ENCODE measurements around the gene TKT. TPM values are rescaled to one million over a fixed set of nuclear protein-coding genes. Genes with fewer than 3 reads are reported as not detected.

The TKT gene
- polyA plus RNA-seq, 1 donor from 2014 or later: 194 TPM

DNA sequence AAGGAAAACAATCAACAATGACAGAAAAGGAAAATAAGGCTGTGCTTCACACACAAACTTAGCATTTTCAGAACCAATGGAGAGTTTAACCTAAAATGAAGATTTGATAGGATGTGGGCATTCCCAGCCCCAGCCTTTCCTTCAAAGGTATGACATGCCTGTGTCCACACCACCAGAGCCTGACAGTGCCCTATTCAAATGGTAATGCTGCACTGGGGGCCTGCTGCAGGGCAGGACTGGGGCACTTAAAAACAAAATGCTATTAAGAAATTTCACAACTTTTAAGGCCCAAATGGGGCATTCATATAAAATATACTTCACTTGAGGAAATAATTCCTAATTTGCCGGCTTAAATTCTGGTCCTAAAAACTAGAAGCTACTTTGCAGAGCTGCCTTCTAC lies 30.9 kb upstream of the TKT start:
- H3K9me3 ChIP-seq (ENCODE audit: low read length): no peaks in the 10 kb centered on the region
- H3F3A ChIP-seq (ENCODE audit: insufficient read depth, low read length, poor library complexity, severe bottlenecking): no peaks in the 10 kb centered on the region
- no peak overlapping the region for H3K4me2 ChIP-seq (ENCODE audit: low read length)
- H3K27me3 ChIP-seq (ENCODE audit: insufficient read depth, low read depth, low read length): no peaks in the 10 kb centered on the region
- no peak overlapping the region for H3K27ac ChIP-seq (ENCODE audit: low read length)
- no peak overlapping the region for H3K4me3 ChIP-seq (ENCODE audit: low read length)
- no peak overlapping the region for H2AFZ ChIP-seq (ENCODE audit: low read depth, low read length)
- no peaks in the 10 kb centered on the region for H4K20me1 ChIP-seq (ENCODE audit: insufficient read depth)
- TF ChIP-seq POLR2AphosphoS5 (IDR thresholded peaks at IDR 0.05) (no peak), RAD21 (conservative IDR thresholded peaks at IDR 0.05) (no peak), SMC3 (conservative IDR thresholded peaks at IDR 0.05; ENCODE audit: poor library complexity) (no peak)
- H3K9ac ChIP-seq (ENCODE audit: low read length): no peak overlapping the region
- peaks cover 15% of the 10 kb centered on the region for H3K36me3 ChIP-seq (ENCODE audit: insufficient read depth, low read length)
- H3K9me2 ChIP-seq (ENCODE audit: insufficient read depth, low read length): no peaks in the 10 kb centered on the region
- no peaks in the 10 kb centered on the region for H3K79me2 ChIP-seq (replicated peaks; ENCODE audit: insufficient read depth, low read length)

- Histone ChIP-seq H3K9me2 (ENCODE audit: insufficient read depth, low read length) (no peaks in the 10 kb centered on the region), H3K27ac (ENCODE audit: low read length) (no peak overlapping the region), H3K79me2 (replicated peaks; ENCODE audit: insufficient read depth, low read length) (no peaks in the 10 kb centered on the region), H4K20me1 (ENCODE audit: insufficient read depth) (no peaks in the 10 kb centered on the region), H3K27me3 (ENCODE audit: insufficient read depth, low read depth, low read length) (no peaks in the 10 kb centered on the region), H3K9ac (ENCODE audit: low read length) (no peak overlapping the region), H3K4me3 (ENCODE audit: low read length) (no peak overlapping the region), H3F3A (ENCODE audit: insufficient read depth, low read length, poor library complexity, severe bottlenecking) (no peaks in the 10 kb centered on the region), H2AFZ (ENCODE audit: low read depth, low read length) (no peak overlapping the region), H3K9me3 (ENCODE audit: low read length) (no peaks in the 10 kb centered on the region), H3K36me3 (ENCODE audit: insufficient read depth, low read length) (peaks cover 15% of the 10 kb centered on the region), H3K4me2 (ENCODE audit: low read length) (no peak overlapping the region)
- TF ChIP-seq RAD21 (conservative IDR thresholded peaks at IDR 0.05): no peak
- TF ChIP-seq POLR2AphosphoS5 (IDR thresholded peaks at IDR 0.05): no peak
- TF ChIP-seq TAF1 (IDR thresholded peaks at IDR 0.05; ENCODE audit: low read depth): no peak
- no peak for TF ChIP-seq CTCF (IDR thresholded peaks at IDR 0.05; ENCODE audit: poor library complexity, severe bottlenecking)
- TF ChIP-seq REST (IDR thresholded peaks at IDR 0.05; ENCODE audit: borderline replicate concordance): no peak
- no peak for TF ChIP-seq SMC3 (conservative IDR thresholded peaks at IDR 0.05; ENCODE audit: poor library complexity)
- no peak for TF ChIP-seq EZH2 (IDR thresholded peaks at IDR 0.05; ENCODE audit: borderline replicate concordance, insufficient read depth, low read length, poor library complexity, severe bottlenecking)
- TF ChIP-seq EP300 (conservative IDR thresholded peaks at IDR 0.05; ENCODE audit: poor library complexity, severe bottlenecking): no peak
- no peak for TF ChIP-seq MXI1 (conservative IDR thresholded peaks at IDR 0.05; ENCODE audit: poor library complexity, severe bottlenecking)
These were observed 26.8 kb upstream of the TKT start for GRCh38 chr3:53282581-53282980.

DNA sequence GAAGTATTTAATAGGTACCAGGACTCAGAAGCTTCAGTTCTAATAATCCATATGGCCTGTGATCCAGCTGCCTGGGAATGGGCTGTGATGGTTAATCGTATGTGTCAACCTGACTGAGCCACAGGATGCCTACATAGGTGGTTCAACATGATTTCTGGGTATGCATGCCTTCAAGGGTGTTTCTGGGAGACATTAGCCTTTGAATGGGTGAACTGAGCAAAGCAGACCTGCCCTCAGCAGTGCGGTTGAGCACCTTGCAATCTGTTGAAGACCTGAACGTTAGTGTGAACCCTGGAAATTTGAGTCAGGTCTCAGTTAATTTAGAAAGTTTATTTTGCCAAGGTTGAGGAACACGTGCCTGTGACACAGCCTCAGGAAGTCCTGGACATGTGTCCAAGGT lies 22.8 kb upstream of the TKT start:
- H3K9me3 ChIP-seq (ENCODE audit: low read length): no peaks in the 10 kb centered on the region
- no peak overlapping the region for H3K4me2 ChIP-seq (ENCODE audit: low read length)
- H2AFZ ChIP-seq (ENCODE audit: low read depth, low read length): no peak overlapping the region
- H3K27me3 ChIP-seq (ENCODE audit: insufficient read depth, low read depth, low read length): no peaks in the 10 kb centered on the region
- H3K9ac ChIP-seq (ENCODE audit: low read length): no peak overlapping the region
- TF ChIP-seq EP300 (conservative IDR thresholded peaks at IDR 0.05; ENCODE audit: poor library complexity, severe bottlenecking): no peak
- no peak for TF ChIP-seq REST (IDR thresholded peaks at IDR 0.05; ENCODE audit: borderline replicate concordance)
- no peak for TF ChIP-seq CTCF (IDR thresholded peaks at IDR 0.05; ENCODE audit: poor library complexity, severe bottlenecking)
- TF ChIP-seq SMC3 (conservative IDR thresholded peaks at IDR 0.05; ENCODE audit: poor library complexity): no peak
- no peak for TF ChIP-seq POLR2AphosphoS5 (IDR thresholded peaks at IDR 0.05)
- no peaks in the 10 kb centered on the region for H3K36me3 ChIP-seq (ENCODE audit: insufficient read depth, low read length)
- H4K20me1 ChIP-seq (ENCODE audit: insufficient read depth): no peaks in the 10 kb centered on the region
- no peak overlapping the region for H3K4me3 ChIP-seq (ENCODE audit: low read length)
- H3F3A ChIP-seq (ENCODE audit: insufficient read depth, low read length, poor library complexity, severe bottlenecking): no peaks in the 10 kb centered on the region
- H3K9me2 ChIP-seq (ENCODE audit: insufficient read depth, low read length): no peaks in the 10 kb centered on the region
- no peaks in the 10 kb centered on the region for H3K79me2 ChIP-seq (replicated peaks; ENCODE audit: insufficient read depth, low read length)
- H3K27ac ChIP-seq (ENCODE audit: low read length): no peak overlapping the region

Data from neural cell (in vitro differentiated cells).